HG03139 (cell line): ENCODE results near the gene MCCC1.

ENCODE experiments used
- ATAC-seq: cut with Tn5 transposase; IDR thresholded peaks from one replicate; pipeline ENCODE4 v1.9.1; 2021; ENCODE audit not compliant: unreplicated experiment

The MCCC1 gene

GRCh38 chr3:182983876-182984275 is 115.4 kb downstream of the MCCC1 start:
- no peak for ATAC-seq

GRCh38 chr3:182981038-182981380 is 118.3 kb downstream of the MCCC1 start:
- no peak for ATAC-seq

DNA sequence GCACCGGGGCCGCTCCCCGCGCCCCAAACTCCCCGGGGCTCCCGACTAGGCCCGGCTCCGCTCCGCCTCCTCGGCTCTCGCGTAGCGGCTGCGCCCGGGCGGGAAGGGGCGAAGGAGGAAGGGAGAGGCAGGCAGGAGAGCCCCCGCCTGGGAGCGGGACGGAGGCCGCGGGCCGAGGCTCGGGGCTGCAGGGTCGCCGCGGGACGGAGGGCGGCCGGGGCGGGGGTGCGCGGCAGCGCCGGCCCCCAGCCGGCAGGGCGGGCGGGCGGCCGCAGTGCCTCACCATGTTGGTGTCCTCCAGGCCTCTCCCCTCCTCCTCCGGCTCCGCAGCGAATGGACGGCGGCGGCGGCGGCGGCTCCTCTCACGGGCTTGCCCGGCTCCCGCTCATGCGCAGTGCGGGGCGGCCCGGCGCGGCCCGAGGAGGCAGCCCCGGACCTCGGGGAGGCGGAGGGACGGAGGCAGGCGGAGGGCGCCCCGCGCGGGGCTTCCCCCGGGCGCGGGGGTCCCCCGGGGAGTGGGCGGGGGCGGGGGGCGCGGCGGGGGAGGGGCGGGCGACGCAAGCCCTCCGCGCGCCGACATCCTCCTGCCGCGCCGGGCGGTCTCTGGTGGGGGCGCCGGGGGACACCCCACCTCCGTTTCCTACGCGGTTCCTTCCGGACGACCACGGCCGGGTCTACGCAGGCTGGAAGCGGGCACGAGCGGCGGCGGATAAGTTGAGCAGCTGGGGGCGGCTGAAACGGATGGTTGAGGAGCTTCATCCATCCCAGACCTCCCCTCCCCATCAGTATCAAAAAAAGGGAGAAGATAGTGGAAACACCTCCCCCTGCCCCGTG is 118.9 kb downstream of the MCCC1 start, which contains the start of gene DCUN1D1:
TSS of gene DCUN1D1 (minus strand) at position 335 of the 834 bp plus-strand sequence. CDS start at position 286, 49 bp downstream.
- ATAC-seq: peak; percentile 87

DNA sequence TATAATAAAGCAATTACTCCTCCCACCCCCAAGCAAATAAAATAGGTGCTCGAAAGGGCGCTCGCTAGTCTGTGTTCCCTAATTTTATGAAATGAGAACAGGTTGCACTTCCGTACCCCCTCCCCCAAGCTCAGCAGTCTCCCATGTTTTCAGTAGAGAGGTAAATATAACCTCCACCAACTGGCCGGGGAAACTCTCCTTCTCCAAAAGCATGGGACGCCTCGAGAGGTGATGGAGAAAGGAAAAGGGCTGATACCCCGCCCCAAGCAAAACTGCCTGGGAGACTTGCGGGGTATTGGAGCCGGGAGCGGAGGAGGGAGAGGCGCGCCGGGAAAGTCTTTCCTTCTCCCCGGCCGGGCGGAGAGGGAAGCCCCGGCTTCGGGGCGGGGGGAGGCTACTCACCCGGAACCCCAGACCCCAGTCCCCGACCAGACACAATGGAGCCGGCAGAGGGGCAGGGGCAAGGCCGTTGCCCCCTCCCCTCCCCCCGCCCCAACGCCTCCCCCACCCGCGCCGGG is 119.6 kb downstream of the MCCC1 start:
- ATAC-seq: peak; percentile 3

DNA sequence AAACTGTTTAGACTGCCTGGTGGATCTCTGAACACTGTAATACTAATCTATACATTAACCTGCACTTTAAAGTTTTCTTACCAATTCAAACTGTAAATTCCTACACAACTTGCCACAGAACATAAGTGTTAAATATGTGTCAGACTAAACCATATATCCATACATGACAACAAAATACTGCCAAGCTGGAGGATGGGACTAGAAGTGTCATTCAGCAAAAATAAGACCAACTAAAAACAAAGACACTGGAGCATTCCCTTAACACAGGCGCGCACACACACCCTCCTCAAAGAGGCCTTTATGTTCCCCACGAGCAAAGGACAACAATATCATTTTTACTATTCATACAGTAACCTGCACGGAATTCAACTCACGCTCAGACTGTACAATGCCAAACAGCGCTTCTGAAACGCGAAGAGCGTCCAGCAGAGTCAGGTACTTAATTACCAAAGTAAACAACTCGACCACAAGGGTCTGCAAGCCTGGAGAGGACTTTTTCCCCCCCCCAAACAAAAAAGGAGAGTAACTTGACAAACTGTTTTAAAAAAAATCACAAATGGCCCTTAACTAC is 120.1 kb downstream of the MCCC1 start:
- no peak for ATAC-seq

DNA sequence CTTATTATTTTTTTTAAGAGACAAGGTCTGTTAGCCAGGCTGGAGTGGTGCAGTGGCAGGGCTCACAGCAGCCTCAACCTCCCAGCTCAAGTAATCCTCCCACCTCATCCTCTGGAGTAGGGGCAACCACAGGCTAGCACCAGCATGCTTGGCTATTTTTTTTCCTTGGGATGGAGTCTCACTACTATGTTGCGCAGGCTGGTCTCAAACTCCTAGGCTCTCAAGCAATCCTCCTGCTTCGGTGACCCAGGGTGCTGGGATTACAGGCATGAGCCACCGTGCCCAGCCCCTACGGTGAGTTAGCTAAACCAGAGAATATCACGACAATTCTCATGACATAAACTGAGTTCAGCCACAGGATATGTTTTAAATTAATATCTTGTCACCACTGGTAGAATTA is 120.9 kb downstream of the MCCC1 start:
- ATAC-seq: no peak

DNA sequence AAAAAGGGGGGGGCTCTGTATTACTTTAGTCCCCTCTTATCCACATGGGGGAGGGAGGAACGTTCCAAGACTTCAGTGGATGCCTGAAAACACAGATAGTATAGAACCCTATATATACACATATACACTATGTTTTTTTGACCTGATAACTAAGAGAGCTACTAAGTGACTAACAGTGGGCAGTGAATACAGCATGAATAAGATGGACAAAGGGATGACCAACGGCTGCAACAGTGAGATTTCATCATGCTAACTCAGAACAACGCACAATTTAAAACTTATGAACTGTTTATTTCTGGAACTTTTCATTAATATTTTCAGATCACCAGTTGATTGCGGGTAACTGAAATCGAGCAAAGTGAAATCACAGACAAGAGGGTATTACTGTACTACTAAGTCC is 126.2 kb downstream of the MCCC1 start:
- ATAC-seq: no peak

DNA sequence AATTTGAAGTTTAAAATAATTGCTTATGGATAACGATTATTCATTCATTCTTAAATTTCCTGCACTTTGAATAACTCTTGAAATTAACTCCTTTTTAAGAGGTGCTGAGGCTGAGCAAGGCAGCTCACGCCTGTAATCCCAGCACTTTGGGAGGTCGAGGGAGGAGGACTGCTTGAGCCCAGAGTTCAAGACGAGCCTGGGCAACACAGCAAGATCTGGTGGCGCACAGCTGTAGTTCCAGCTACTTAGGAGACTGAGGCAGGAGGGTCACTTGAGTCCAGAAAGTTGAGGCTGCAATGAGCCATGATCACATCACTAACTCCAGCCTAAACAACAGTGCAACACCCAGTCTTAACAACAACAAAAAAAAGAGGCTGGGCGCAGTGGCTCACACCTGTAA is 126.9 kb downstream of the MCCC1 start:
- no peak for ATAC-seq

GRCh38 chr3:182971637-182972036 is 127.7 kb downstream of the MCCC1 start:
- no peak for ATAC-seq

GRCh38 chr3:182970811-182971418 is 128.4 kb downstream of the MCCC1 start:
- ATAC-seq: no peak

GRCh38 chr3:182969853-182970252 is 129.4 kb downstream of the MCCC1 start:
- ATAC-seq: no peak

DNA sequence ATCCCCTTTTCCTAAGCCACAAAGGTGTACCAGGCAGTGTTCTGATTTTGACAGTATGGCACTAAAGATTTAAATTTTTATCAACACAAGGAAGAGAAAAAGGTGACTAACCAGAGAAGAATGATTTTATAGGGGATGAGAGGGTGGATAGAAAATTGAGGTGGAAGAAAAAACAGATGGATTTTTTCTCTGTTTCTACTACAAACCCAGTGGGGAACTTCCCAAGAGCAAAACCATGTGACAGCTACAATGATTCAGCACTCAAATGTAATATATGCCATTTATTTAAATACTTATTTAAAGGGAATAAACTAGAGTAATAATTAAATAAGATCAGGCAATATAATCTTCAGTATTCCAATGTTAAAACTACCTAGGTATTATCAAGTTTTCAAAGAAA is 130.0 kb downstream of the MCCC1 start:
- ATAC-seq: no peak

DNA sequence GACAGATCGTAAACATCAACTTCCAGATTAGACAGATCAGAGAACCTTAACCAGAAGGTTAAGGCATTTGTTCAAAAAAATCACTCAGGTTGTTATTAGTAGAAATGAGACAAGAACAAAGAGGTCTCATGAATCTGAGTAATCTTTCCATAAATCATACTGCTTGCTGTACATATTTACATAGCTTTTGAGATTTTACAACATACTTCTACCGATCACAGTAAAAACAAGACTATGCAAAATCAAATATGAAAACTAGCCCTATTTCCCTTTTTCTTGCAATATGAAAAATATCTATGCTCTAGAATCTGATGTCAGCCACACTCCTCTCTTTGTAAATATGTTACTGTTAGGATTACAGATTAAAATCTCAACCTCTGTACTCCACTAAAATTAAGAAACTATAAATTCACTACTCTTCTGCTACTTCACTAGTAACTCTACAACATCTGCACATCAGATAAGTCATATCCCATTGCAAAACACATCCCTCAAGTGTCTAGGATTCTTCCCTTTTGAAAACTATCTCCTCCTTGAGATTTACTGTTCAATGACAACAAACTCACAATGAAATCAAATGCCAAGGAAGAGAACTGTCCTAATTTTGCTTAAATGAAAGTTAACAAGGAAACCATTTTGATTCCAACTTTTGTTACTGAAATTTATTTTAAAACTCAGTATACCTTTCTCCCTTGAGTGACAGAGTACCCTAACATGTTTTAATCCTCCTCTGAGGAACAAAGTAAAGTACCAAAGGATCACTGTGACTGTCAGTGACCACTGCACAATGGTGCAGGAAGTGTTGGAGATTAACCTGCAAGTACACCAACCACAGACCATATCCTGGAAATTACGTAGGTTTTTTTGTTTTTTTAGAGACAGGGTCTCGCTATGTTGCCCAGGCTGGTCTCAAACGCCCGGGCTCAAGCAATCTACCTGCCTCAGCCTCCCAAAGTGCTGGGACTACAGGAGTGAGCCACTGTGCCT is 131.8 kb downstream of the MCCC1 start:
- ATAC-seq: peak; percentile 57

GRCh38 chr3:182965861-182966366 is 133.4 kb downstream of the MCCC1 start:
- no peak for ATAC-seq
